GM11168 (cell line): ENCODE measurements around the gene TIMELESS.
"Not testable (repeated sequence)": the region's sequence is repeated elsewhere in the genome, so short reads cannot be mapped to it uniquely, and the experiment has no call there.

ENCODE experiments used
- in situ Hi-C: fragments of 300-500 bp; cut with MboI; formaldehyde crosslinking; loops from one replicate; pipeline ENCODE4 v1.12.0; 2022; ENCODE audit warnings: low sequenced_read_pairs; ENCODE audit not compliant: unreplicated experiment

The TIMELESS gene

GRCh38 chr12:56411781-56412639 lies 37.2 kb downstream of the TIMELESS start:
- in situ Hi-C loops, result no loop called here

GRCh38 chr12:56410768-56411167 lies 38.5 kb downstream of the TIMELESS start:
- in situ Hi-C loops, result no loop called here

GRCh38 chr12:56408799-56409417 lies 40.3 kb downstream of the TIMELESS start:
- in situ Hi-C loops, result no loop called here

- in situ Hi-C loops, result not testable (repeated sequence)
Measured at GRCh38 chr12:56404227-56404626, 45.0 kb downstream of the TIMELESS start.

GRCh38 chr12:56401612-56402011 lies 47.6 kb downstream of the TIMELESS start:
- in situ Hi-C loops, result not testable (repeated sequence)

GRCh38 chr12:56401125-56401524 lies 48.1 kb downstream of the TIMELESS start:
- in situ Hi-C loops, result not testable (repeated sequence)

- in situ Hi-C loops, result not testable (repeated sequence)
Measured at GRCh38 chr12:56399466-56399865, 49.8 kb downstream of the TIMELESS start.

GRCh38 chr12:56398324-56398723 lies 50.9 kb downstream of the TIMELESS start:
- in situ Hi-C loops, result no loop called here

- in situ Hi-C loops, result no loop called here
Measured at GRCh38 chr12:56392331-56392730, 56.9 kb downstream of the TIMELESS start.

- in situ Hi-C loops, result no loop called here
Measured at GRCh38 chr12:56391721-56392120, 57.5 kb downstream of the TIMELESS start.

GRCh38 chr12:56389412-56389811 lies 59.8 kb downstream of the TIMELESS start:
- in situ Hi-C loops, result no loop called here

- in situ Hi-C loops, result no loop called here
Measured at GRCh38 chr12:56387152-56387736, 62.0 kb downstream of the TIMELESS start.

- in situ Hi-C loops, result no loop called here
Measured at GRCh38 chr12:56385873-56386272, 63.4 kb downstream of the TIMELESS start.

- in situ Hi-C loops, result no loop called here
Measured at GRCh38 chr12:56382611-56383010, 66.6 kb downstream of the TIMELESS start.

GRCh38 chr12:56377989-56378316 lies 71.3 kb downstream of the TIMELESS start:
- in situ Hi-C loops, result no loop called here

- in situ Hi-C loops, result no loop called here
Measured at GRCh38 chr12:56377310-56377988, 71.8 kb downstream of the TIMELESS start.

- in situ Hi-C loops, result no loop called here
Measured at GRCh38 chr12:56375598-56376434, 73.4 kb downstream of the TIMELESS start.

GRCh38 chr12:56374726-56375597 lies 74.3 kb downstream of the TIMELESS start:
- in situ Hi-C loops, result no loop called here

GRCh38 chr12:56373515-56373914 lies 75.7 kb downstream of the TIMELESS start:
- in situ Hi-C loops, result no loop called here
